SK-N-SH (cell line): Measurements from ENCODE around the gene EZH1. TPM values are rescaled to one million over a fixed set of nuclear protein-coding genes. Genes with fewer than 3 reads are reported as not detected.

Experiments
- CTCF ChIA-PET: fragments of 300-600, 350-600 bp; formaldehyde crosslinking; extraction: SDS; loops from one replicate; lab custom pipeline; 2021; lab: Yijun Ruan, JAX
- POLR2A ChIA-PET: fragments of 350-600 bp; sonication (Branson Sonifier 250); formaldehyde crosslinking; extraction: SDS; loops from one replicate; lab custom pipeline; 2020; ENCODE audit warnings: antibody characterized with exemption, inconsistent platforms; lab: Yijun Ruan, JAX
- DNase-seq: peaks from one replicate; pipeline ENCODE4 v3.0.0; 2012
- H2AFZ ChIP-seq: fragments of 200-600 bp; sonication (generic); 2 replicates; pipeline ENCODE4 v1.8.1; 2016; ENCODE audit warnings: antibody characterized with exemption, mild to moderate bottlenecking, low read depth
- H3F3A ChIP-seq: fragments of 200-600 bp; sonication (generic); replicated peaks from 2 replicates; pipeline ENCODE3; 2016; ENCODE audit warnings: antibody characterized with exemption, mild to moderate bottlenecking; ENCODE audit not compliant: insufficient read depth
- H3K27ac ChIP-seq, 2 experiments: fragments of 200-500 bp in 1 of 2; fragments of 200-600 bp in 1 of 2; sonication (Bioruptor generic) in 1 of 2; sonication (generic), shearing (Covaris generic) in 1 of 2; 2 replicates each; pipeline versions ENCODE4 v1.5.1 to v1.6.1; 2014 to 2016; ENCODE audit warnings: low read depth in 2 of 2, inconsistent platforms in 1 of 2, low read length in 1 of 2, mild to moderate bottlenecking in 1 of 2, mixed read lengths in 1 of 2
- H3K27me3 ChIP-seq: fragments of 200-600 bp; sonication (generic), shearing (Covaris generic); 2 replicates; pipeline ENCODE4 v1.6.1; 2016; ENCODE audit warnings: mixed run types; ENCODE audit not compliant: insufficient read depth
- H3K36me3 ChIP-seq, 2 experiments: fragments of 200-500 bp in 1 of 2; fragments of 200-600 bp in 1 of 2; sonication (Bioruptor generic) in 1 of 2; sonication (generic) in 1 of 2; replicated peaks in 1 of 2; 2 replicates each; pipeline versions ENCODE3 to v1.5.1; 2014 to 2016; ENCODE audit warnings: low read length in 1 of 2, mild to moderate bottlenecking in 1 of 2; ENCODE audit not compliant: insufficient read depth in 2 of 2, control insufficient read depth in 1 of 2
- H3K4me1 ChIP-seq, 2 experiments: fragments of 200-500 bp in 1 of 2; fragments of 200-600 bp in 1 of 2; sonication (Bioruptor generic) in 1 of 2; sonication (generic), shearing (Covaris generic) in 1 of 2; 2 replicates each; pipeline versions ENCODE4 v1.5.1 to v1.6.1; 2014 to 2016; ENCODE audit warnings: low read depth in 1 of 2, low read length in 1 of 2, mixed run types in 1 of 2; ENCODE audit not compliant: insufficient read depth in 2 of 2, control insufficient read depth in 1 of 2
- H3K4me2 ChIP-seq: fragments of 200-600 bp; sonication (generic), shearing (Covaris generic); 2 replicates; pipeline ENCODE4 v1.6.1; 2017; ENCODE audit warnings: mixed run types
- H3K4me3 ChIP-seq, 2 experiments: fragments of 200-500 bp in 1 of 2; fragments of 200-600 bp in 1 of 2; sonication (Bioruptor generic) in 1 of 2; sonication (generic), shearing (Covaris generic) in 1 of 2; 2 replicates each; pipeline versions ENCODE4 v1.5.1 to v1.8.1; 2014 to 2016; ENCODE audit warnings: low read depth in 2 of 2, inconsistent platforms in 1 of 2, low read length in 1 of 2, mild to moderate bottlenecking in 1 of 2, mixed read lengths in 1 of 2, moderate library complexity in 1 of 2
- H3K79me2 ChIP-seq: fragments of 200-600 bp; sonication (generic); 2 replicates; pipeline ENCODE4 v1.8.1; 2017; ENCODE audit warnings: mild to moderate bottlenecking; ENCODE audit not compliant: insufficient read depth
- H3K9ac ChIP-seq: fragments of 200-600 bp; sonication (generic); 2 replicates; pipeline ENCODE4 v1.6.1; 2017; ENCODE audit warnings: mixed run types
- H3K9me2 ChIP-seq: fragments of 200-600 bp; sonication (generic); 2 replicates; pipeline ENCODE4 v1.6.1; 2017; ENCODE audit warnings: mixed run types
- H3K9me3 ChIP-seq: fragments of 200-600 bp; sonication (generic); 2 replicates; pipeline ENCODE4 v1.6.1; 2017; ENCODE audit warnings: mixed run types, mild to moderate bottlenecking, moderate library complexity
- H4K20me1 ChIP-seq: fragments of 200-600 bp; sonication (generic); 2 replicates; pipeline ENCODE4 v1.6.1; 2017; ENCODE audit warnings: mild to moderate bottlenecking, mixed run types; ENCODE audit not compliant: insufficient read depth
- FOSL2 ChIP-seq: IDR thresholded peaks from 2 replicates; pipeline ENCODE4 v1.4.0; 2012; ENCODE audit warnings: low read depth, mild to moderate bottlenecking, moderate library complexity, borderline replicate concordance
- FOXM1 ChIP-seq: IDR thresholded peaks from 2 replicates; pipeline ENCODE4 v1.4.0; 2012; ENCODE audit warnings: low read depth, mild to moderate bottlenecking
- GATA2 ChIP-seq: sonication (generic); formaldehyde crosslinking; IDR thresholded peaks from 2 replicates; pipeline ENCODE4 v1.5.0; 2020; ENCODE audit warnings: mild to moderate bottlenecking, missing genetic modification reagents
- MXI1 ChIP-seq: IDR thresholded peaks from 2 replicates; pipeline ENCODE4 v1.6.1; 2012; ENCODE audit warnings: mild to moderate bottlenecking, low read depth, low read length, improper control_type of control experiment
- NFIC ChIP-seq: IDR thresholded peaks from 2 replicates; pipeline ENCODE4 v1.4.0; 2012; ENCODE audit warnings: borderline replicate concordance
- POLR2AphosphoS5 ChIP-seq: IDR thresholded peaks from 2 replicates; pipeline ENCODE4 v1.6.1; 2012; ENCODE audit warnings: low read depth, low read length
- RAD21 ChIP-seq: IDR thresholded peaks from 2 replicates; pipeline ENCODE4 v1.6.1; 2012; ENCODE audit warnings: mild to moderate bottlenecking, low read length
- RFX5 ChIP-seq: IDR thresholded peaks from 2 replicates; pipeline ENCODE4 v1.6.1; 2012; ENCODE audit warnings: mild to moderate bottlenecking, improper control_type of control experiment, low read length
- SIN3A ChIP-seq: IDR thresholded peaks from 2 replicates; pipeline ENCODE4 v1.6.1; 2012; ENCODE audit warnings: low read depth, mild to moderate bottlenecking, low read length, moderate library complexity, borderline replicate concordance
- WGBS: methylation state at CpG from one replicate; pipeline ENCODE4 v1.1.6; 2017; ENCODE audit warnings: low lambda C conversion rate; 5-methylcytosine and 5-hydroxymethylcytosine counted together
- polyA plus RNA-seq, 3 experiments: library from polyadenylated mRNA; depleted of rRNA; stranded (reverse); fragments of >200 nt; gene quantifications; 2 replicates each; pipeline ENCODE4 v1.2.3, GENCODE V29; 2012
- TF ChIP-seq, protein P1 (sequence below): IDR thresholded peaks from 2 replicates; pipeline ENCODE4 v1.4.0; 2012; ENCODE audit warnings: low read depth
- TF ChIP-seq, protein P2 (sequence below): IDR thresholded peaks from 2 replicates; pipeline ENCODE4; 2012

The EZH1 gene
- polyA plus RNA-seq, 1 of the 3 experiments (the other 2 are of a cell fraction): 28.6 TPM

DNA sequence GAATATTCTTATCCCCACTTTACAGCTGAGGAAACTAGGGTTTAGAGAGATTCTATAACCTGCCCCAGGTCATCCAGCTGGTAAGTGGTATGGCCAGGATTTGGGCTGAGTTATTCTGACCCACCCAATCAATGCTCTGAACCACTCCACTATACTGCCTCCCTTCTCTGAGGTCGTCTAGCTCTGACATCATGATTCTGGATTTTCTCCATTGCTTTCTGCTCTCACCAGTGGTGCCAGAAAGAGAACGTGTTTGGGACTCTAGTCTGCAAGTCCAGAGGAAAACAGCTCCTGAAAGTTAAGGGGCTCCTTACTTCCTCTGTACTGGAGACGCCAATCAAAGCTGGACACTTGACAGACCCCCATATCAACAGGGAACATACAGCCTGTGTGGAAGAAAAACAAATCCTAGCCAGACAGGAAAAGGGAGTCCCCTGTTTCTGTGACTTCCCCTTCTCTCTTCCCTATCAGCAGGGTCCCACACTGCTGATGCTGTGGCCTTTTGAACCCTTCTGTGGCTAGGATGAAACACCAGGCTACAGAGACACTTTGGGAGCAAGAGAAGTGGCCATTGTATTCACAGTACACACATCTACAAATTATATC lies 6.0 kb upstream of the EZH1 start:
- Histone ChIP-seq H3K79me2 (no peaks in the 10 kb centered on the region), H3K9me3 (no peaks in the 10 kb centered on the region), H3K4me2 (no peak overlapping the region), H3K27me3 (peaks cover 8% of the 10 kb centered on the region; the same call in 1 of the 2 replicates), H3F3A (peaks cover 3% of the 10 kb centered on the region), H3K4me1 (no peaks in the 10 kb centered on the region; a peak in 1 of 4 replicates), H3K9me2 (no peaks in the 10 kb centered on the region), H3K36me3 (no peaks in the 10 kb centered on the region), H4K20me1 (no peaks in the 10 kb centered on the region), H3K4me3 (no peak overlapping the region), H3K9ac (no peak overlapping the region), H3K27ac (no peak overlapping the region), H2AFZ (no peak overlapping the region)
- ChIA-PET POLR2A (interaction anchor here (1.4 kb wide), 1 partner anchor 11 kb away, joined by 3 read pairs; the partner anchor contains the start of gene RAMP2), CTCF (interaction anchor here (1.9 to 4.8 kb wide), 2 partner anchors 12 to 173 kb away, joined by 7 to 37 read pairs; partner anchors contain the start of gene PSMC3IP)
- no peak for TF ChIP-seq FOXM1
- WGBS: 51% methylated on average over 3 of the region's 3 CpGs
- DNase-seq: no peak

DNA sequence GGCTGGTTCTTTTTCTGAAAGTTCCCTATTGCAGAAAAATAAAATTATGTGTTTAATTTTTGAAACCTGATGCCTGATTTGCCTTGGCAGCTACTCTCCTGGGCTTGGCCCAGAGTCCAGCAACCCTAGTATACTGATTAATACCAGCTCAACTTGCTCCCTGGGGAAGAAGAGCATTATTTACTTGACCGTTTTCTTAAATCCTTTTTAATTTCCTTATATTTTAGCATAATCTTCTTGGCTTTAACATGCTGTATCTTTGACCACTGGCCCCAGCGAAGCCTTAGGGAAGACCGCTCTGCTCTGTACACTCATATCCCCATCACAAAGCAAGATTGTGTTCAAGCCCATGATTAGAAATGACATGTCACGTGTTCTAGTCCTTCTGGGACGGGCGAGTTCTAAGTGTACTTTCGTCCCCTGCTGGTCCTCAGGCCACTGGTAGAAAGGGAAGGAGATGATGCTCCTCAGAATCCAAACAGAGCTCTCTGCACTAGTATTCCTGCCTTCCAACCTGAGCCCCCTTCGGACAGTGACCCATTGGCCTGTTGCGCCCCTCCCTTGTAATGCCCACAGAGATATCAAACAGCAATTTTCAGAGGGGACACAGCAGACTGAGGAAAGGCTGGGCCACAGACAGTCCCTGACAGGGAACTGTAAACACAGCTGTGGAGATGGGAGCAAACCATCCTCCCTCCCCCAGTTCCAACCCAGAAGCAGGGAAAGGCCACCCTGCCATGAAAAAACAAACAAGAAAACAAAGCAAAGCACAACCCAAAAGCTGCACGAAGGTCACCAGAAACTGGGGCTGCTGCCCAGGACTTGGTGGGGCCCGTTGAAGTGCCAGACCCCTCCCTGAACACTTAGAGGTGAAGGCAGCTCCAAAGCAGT lies 4.3 kb upstream of the EZH1 start:
- DNase-seq: no peak
- Histone ChIP-seq H3K79me2 (peaks cover 3% of the 10 kb centered on the region; the same call in 1 of the 2 replicates), H3K27me3 (peaks cover 8% of the 10 kb centered on the region; the same call in 1 of the 2 replicates), H3K4me3 (no peak overlapping the region), H3F3A (peaks cover 3% of the 10 kb centered on the region), H3K9ac (no peak overlapping the region), H3K9me2 (no peaks in the 10 kb centered on the region), H3K4me1 (peaks cover 0 to 4% of the 10 kb centered on the region in 2 experiments; a peak in 1 of 4 replicates), H3K4me2 (no peak overlapping the region), H2AFZ (no peak overlapping the region), H3K9me3 (no peaks in the 10 kb centered on the region), H3K27ac (no peak overlapping the region), H4K20me1 (no peaks in the 10 kb centered on the region), H3K36me3 (no peaks in the 10 kb centered on the region)
- TF ChIP-seq NFIC: no peak
- POLR2A ChIA-PET: interaction anchor here (1.1 kb wide), 1 partner anchor 11 kb away, joined by 4 read pairs; the partner anchor contains the start of gene RAMP2
- 79% methylated on average over 11 of the region's 11 CpGs for WGBS
- CTCF ChIA-PET: interaction anchor here (1.9 to 4.8 kb wide), 2 partner anchors 14 to 171 kb away, joined by 7 to 37 read pairs; partner anchors contain the start of gene PSMC3IP

DNA sequence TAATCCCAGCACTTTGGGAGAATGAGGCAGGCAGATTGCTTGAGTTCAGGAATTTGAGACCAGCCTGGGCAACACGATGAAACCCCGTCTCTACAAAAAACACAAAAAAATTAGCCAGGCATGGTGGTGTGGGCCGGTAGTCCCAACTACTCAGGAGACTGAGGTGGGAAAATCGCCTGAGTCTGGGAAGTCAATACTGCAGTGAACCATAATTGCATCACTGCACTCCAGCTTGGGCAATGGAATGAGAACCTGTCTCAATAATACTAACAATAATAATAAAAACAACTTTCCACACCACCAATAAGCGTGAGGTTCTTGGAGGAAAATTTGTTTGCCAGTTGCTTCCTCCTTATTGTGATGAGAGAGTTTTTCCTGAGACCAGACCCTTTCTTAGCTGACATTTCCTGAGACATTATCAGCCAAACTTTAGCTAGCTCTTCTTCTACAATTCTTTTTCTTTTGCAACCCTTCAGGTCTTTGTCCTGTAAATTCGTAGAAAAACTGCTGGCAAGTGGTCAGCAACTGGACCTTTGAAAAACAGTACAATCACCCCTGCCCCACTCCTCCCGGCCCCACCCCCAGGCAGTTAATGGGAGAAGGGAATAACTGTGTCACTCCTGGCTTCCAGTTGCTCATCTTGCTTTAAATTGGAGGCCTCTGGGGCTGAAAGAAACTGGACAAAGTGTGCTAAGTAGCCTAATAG lies 3.5 kb upstream of the EZH1 start:
- CTCF ChIA-PET: interaction anchor here (1.6 to 4.8 kb wide), 3 partner anchors 14 to 76 kb away, joined by 3 to 37 read pairs (median 16); no protein-coding TSS in a partner anchor

More for the DNA sequence above, 3.5 kb upstream of the EZH1 start:
- 50% methylated on average over 7 of the region's 7 CpGs for WGBS
- Histone ChIP-seq H3K9me2 (no peaks in the 10 kb centered on the region), H3K36me3 (no peaks in the 10 kb centered on the region), H3K27ac (no peak overlapping the region), H3K4me3 (no peak overlapping the region), H3F3A (peaks cover 3% of the 10 kb centered on the region), H4K20me1 (no peaks in the 10 kb centered on the region), H3K4me2 (no peak overlapping the region), H2AFZ (no peak overlapping the region), H3K4me1 (peaks cover 0 to 11% of the 10 kb centered on the region in 2 experiments; a peak in 1 of 4 replicates), H3K27me3 (peaks cover 8% of the 10 kb centered on the region; the same call in 1 of the 2 replicates), H3K9ac (no peak overlapping the region), H3K9me3 (no peaks in the 10 kb centered on the region), H3K79me2 (peaks cover 11% of the 10 kb centered on the region)
- no peak for DNase-seq
- TF ChIP-seq FOSL2 (no peak), RFX5 (no peak), GATA2 (no peak), RAD21 (no peak), SIN3A (no peak), MXI1 (no peak), POLR2AphosphoS5 (no peak)
- TF ChIP-seq, protein P1, sequence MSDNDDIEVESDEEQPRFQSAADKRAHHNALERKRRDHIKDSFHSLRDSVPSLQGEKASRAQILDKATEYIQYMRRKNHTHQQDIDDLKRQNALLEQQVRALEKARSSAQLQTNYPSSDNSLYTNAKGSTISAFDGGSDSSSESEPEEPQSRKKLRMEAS: no peak
- TF ChIP-seq, protein P2, sequence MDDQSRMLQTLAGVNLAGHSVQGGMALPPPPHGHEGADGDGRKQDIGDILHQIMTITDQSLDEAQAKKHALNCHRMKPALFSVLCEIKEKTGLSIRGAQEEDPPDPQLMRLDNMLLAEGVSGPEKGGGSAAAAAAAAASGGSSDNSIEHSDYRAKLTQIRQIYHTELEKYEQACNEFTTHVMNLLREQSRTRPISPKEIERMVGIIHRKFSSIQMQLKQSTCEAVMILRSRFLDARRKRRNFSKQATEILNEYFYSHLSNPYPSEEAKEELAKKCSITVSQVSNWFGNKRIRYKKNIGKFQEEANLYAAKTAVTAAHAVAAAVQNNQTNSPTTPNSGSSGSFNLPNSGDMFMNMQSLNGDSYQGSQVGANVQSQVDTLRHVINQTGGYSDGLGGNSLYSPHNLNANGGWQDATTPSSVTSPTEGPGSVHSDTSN: no peak
- POLR2A ChIA-PET: interaction anchor here (1.1 kb wide), 1 partner anchor 12 kb away, joined by 4 read pairs; the partner anchor contains the start of gene RAMP2
